A673 (cell line): ENCODE results near the gene RABGAP1L. TPM values are rescaled to one million over a fixed set of nuclear protein-coding genes. Genes with fewer than 3 reads are reported as not detected.
A peak's percentile ranks its signal among the peaks of the same experiment; 100 is the strongest.

Source experiments
- BruUV-seq: library from RNA; stranded (reverse); fragments of 400-500 nt; replicated peaks from 2 replicates; lab custom pipeline; 2021; lab: Mats Ljungman, UMichigan
- CTCF ChIA-PET: fragments of 300-600 bp; sonication (Branson Sonifier 250); formaldehyde crosslinking; loops from one replicate; lab custom pipeline; 2022; ENCODE audit warnings: antibody characterized with exemption; lab: Charles Lee
- POLR2A ChIA-PET: fragments of 300-600 bp; sonication (Branson Sonifier 250); formaldehyde crosslinking; loops from one replicate; lab custom pipeline; 2022; ENCODE audit warnings: antibody characterized with exemption; ENCODE audit not compliant: low non-redundant PET; lab: Charles Lee
- DNase-seq: peaks from one replicate; pipeline ENCODE4 v3.0.0-alpha.2; 2015; ENCODE audit warnings: low spot score
- H3K27ac ChIP-seq: fragments of 200-600 bp; sonication (generic); 2 replicates; pipeline ENCODE4 v1.5.1; 2016; ENCODE audit warnings: mixed run types, low read depth, mild to moderate bottlenecking, mixed read lengths, antibody characterized with exemption, low read length; ENCODE audit not compliant: poor library complexity, severe bottlenecking
- H3K27me3 ChIP-seq: fragments of 200-600 bp; sonication (generic); replicated peaks from 2 replicates; pipeline ENCODE4 v1.6.1; 2017; ENCODE audit warnings: mixed run types, low read depth, mild to moderate bottlenecking, mixed read lengths, antibody characterized with exemption, low read length; ENCODE audit not compliant: insufficient read depth, poor library complexity
- H3K36me3 ChIP-seq: fragments of 200-600 bp; sonication (generic); 2 replicates; pipeline ENCODE4 v1.6.1; 2016; ENCODE audit warnings: mixed run types, mild to moderate bottlenecking, mixed read lengths, antibody characterized with exemption, low read length; ENCODE audit not compliant: insufficient read depth, poor library complexity, severe bottlenecking
- H3K4me1 ChIP-seq: fragments of 200-600 bp; sonication (generic); 2 replicates; pipeline ENCODE4 v1.6.1; 2017; ENCODE audit warnings: mixed run types, mild to moderate bottlenecking, mixed read lengths, antibody characterized with exemption, low read length; ENCODE audit not compliant: insufficient read depth, poor library complexity, severe bottlenecking
- H3K4me3 ChIP-seq: fragments of 200-600 bp; sonication (generic); 2 replicates; pipeline ENCODE4 v1.5.1; 2016; ENCODE audit warnings: low read depth, mixed run types, mild to moderate bottlenecking, mixed read lengths, low read length; ENCODE audit not compliant: poor library complexity, severe bottlenecking
- H3K9me3 ChIP-seq: fragments of 200-600 bp; sonication (generic); 2 replicates; pipeline ENCODE4 v1.6.1; 2016; ENCODE audit warnings: mixed run types, low read depth, mild to moderate bottlenecking, mixed read lengths, antibody characterized with exemption, low read length; ENCODE audit not compliant: poor library complexity, severe bottlenecking
- CTCF ChIP-seq: fragments of 300-800, 200-600 bp; sonication (generic); conservative IDR thresholded peaks from 2 replicates; pipeline ENCODE4 v1.5.1; 2017; ENCODE audit warnings: low read depth, mild to moderate bottlenecking, antibody characterized with exemption, low read length, moderate library complexity, mixed read lengths
- EZH2 ChIP-seq: fragments of 200-600 bp; sonication (generic); IDR thresholded peaks from 2 replicates; pipeline ENCODE4 v1.6.1; 2017; ENCODE audit warnings: borderline replicate concordance, low read depth, mild to moderate bottlenecking, mixed read lengths, antibody characterized with exemption, low read length; ENCODE audit not compliant: poor library complexity, severe bottlenecking
- intact Hi-C: fragments of 100-400 bp; cut with micrococcal nuclease; formaldehyde crosslinking; loops from one replicate; pipeline ENCODE4 v1.10.0; 2022; ENCODE audit not compliant: unreplicated experiment
- total RNA-seq: library from RNA; stranded (reverse); gene quantifications from 2 replicates; pipeline ENCODE4 v1.2.3, GENCODE V29; 2021

RABGAP1L gene
- total RNA-seq, 1 experiment from 2014 or later = 19.3 TPM

GRCh38 chr1:174990382-174990999 is 831.2 kb downstream of the RABGAP1L start:
- TF ChIP-seq CTCF (no peak), EZH2 (no peak)
- no peaks in the 10 kb centered on the region for H3K36me3 ChIP-seq
- ChIA-PET CTCF (no interaction called here), POLR2A (no interaction called here)
- intact Hi-C loops = no loop called here
- H3K9me3 ChIP-seq = no peaks in the 10 kb centered on the region
- no peak overlapping the region for H3K27ac ChIP-seq
- no peaks in the 10 kb centered on the region for H3K4me1 ChIP-seq
- H3K4me3 ChIP-seq = peak overlapping the region; percentile 49
- TSS peak; percentile 80 for BruUV-seq
- no peaks in the 10 kb centered on the region for H3K27me3 ChIP-seq
- DNase-seq = peak; percentile 76

GRCh38 chr1:174991473-174991872 is 832.2 kb downstream of the RABGAP1L start:
- no peak overlapping the region for H3K4me3 ChIP-seq
- H3K9me3 ChIP-seq = no peaks in the 10 kb centered on the region
- no peaks in the 10 kb centered on the region for H3K4me1 ChIP-seq
- intact Hi-C loops = no loop called here
- no TSS peak for BruUV-seq
- no peak for TF ChIP-seq EZH2
- TF ChIP-seq CTCF = no peak
- no peak overlapping the region for H3K27ac ChIP-seq
- no peak for DNase-seq
- H3K27me3 ChIP-seq = no peaks in the 10 kb centered on the region
- H3K36me3 ChIP-seq = no peaks in the 10 kb centered on the region
- ChIA-PET CTCF (no interaction called here), POLR2A (interaction anchor here (0.5 to 0.7 kb wide), 2 partner anchors 191 to 1135 kb away, joined by 3 to 6 read pairs; no protein-coding TSS in a partner anchor)

GRCh38 chr1:174995121-174995520 is 835.8 kb downstream of the RABGAP1L start:
- H3K9me3 ChIP-seq = no peaks in the 10 kb centered on the region
- intact Hi-C loops = loop anchor here (5.0 kb wide), 1 partner anchor 733 kb away; no protein-coding TSS in a partner anchor
- TF ChIP-seq CTCF (no peak), EZH2 (no peak)
- H3K4me1 ChIP-seq = peaks cover 5% of the 10 kb centered on the region
- no peak for DNase-seq
- H3K4me3 ChIP-seq = no peak overlapping the region
- ChIA-PET POLR2A (no interaction called here), CTCF (no interaction called here)
- no peaks in the 10 kb centered on the region for H3K27me3 ChIP-seq
- no TSS peak for BruUV-seq
- H3K36me3 ChIP-seq = no peaks in the 10 kb centered on the region
- no peak overlapping the region for H3K27ac ChIP-seq
